ENCODE data around the gene CFAP58.
A peak's percentile ranks its signal among the peaks of the same experiment; 100 is the strongest.
"Not testable (repeated sequence)": the region's sequence is repeated elsewhere in the genome, so short reads cannot be mapped to it uniquely, and the experiment has no call there.

Gene CFAP58

GRCh38 chr10:104435822-104436221, 82.2 kb downstream of the CFAP58 start:
- DNase-seq (ENCODE audit: low read depth): no peak

GRCh38 chr10:104437226-104437625, 83.6 kb downstream of the CFAP58 start:
- DNase-seq (ENCODE audit: low read depth): no peak

- no peak for DNase-seq (ENCODE audit: low read depth)
Measured at GRCh38 chr10:104440221-104440620, 86.6 kb downstream of the CFAP58 start.

GRCh38 chr10:104441329-104442000, 87.8 kb downstream of the CFAP58 start:
- DNase-seq (ENCODE audit: low read depth): peak; percentile 92

- peak; percentile 84 for DNase-seq (ENCODE audit: low read depth)
Measured at GRCh38 chr10:104445359-104445758, 91.7 kb downstream of the CFAP58 start.

- no peak for DNase-seq (ENCODE audit: low read depth)
Measured at GRCh38 chr10:104446151-104446550, 92.5 kb downstream of the CFAP58 start.

- no peak for DNase-seq (ENCODE audit: low read depth)
Measured at GRCh38 chr10:104447331-104447730, 93.7 kb downstream of the CFAP58 start.

GRCh38 chr10:104447906-104448305, 94.3 kb downstream of the CFAP58 start:
- DNase-seq (ENCODE audit: low read depth): no peak

GRCh38 chr10:104449391-104449790, 95.8 kb downstream of the CFAP58 start:
- DNase-seq (ENCODE audit: low read depth): peak; percentile 28

- no peak for DNase-seq (ENCODE audit: low read depth)
Measured at GRCh38 chr10:104450490-104450889, 96.9 kb downstream of the CFAP58 start.

GRCh38 chr10:104450954-104451353, 97.3 kb downstream of the CFAP58 start:
- no peak for DNase-seq (ENCODE audit: low read depth)

GRCh38 chr10:104452977-104453376, 99.3 kb downstream of the CFAP58 start:
- DNase-seq (ENCODE audit: low read depth): no peak

GRCh38 chr10:104456802-104457542, 103.3 kb downstream of the CFAP58 start:
- DNase-seq (ENCODE audit: low read depth): no peak

- DNase-seq (ENCODE audit: low read depth): no peak
Measured at GRCh38 chr10:104457543-104457828, 103.9 kb downstream of the CFAP58 start.

GRCh38 chr10:104465575-104465974, 111.9 kb downstream of the CFAP58 start:
- DNase-seq (ENCODE audit: low read depth): not testable (repeated sequence)

GRCh38 chr10:104468818-104469217, 115.2 kb downstream of the CFAP58 start:
- not testable (repeated sequence) for DNase-seq (ENCODE audit: low read depth)

- no peak for DNase-seq (ENCODE audit: low read depth)
Measured at GRCh38 chr10:104472505-104472904, 118.9 kb downstream of the CFAP58 start.

GRCh38 chr10:104472957-104473745, 119.5 kb downstream of the CFAP58 start:
- no peak for DNase-seq (ENCODE audit: low read depth)

- no peak for DNase-seq (ENCODE audit: low read depth)
Measured at GRCh38 chr10:104478380-104478779, 124.7 kb downstream of the CFAP58 start.

GRCh38 chr10:104479906-104480593, 126.4 kb downstream of the CFAP58 start:
- no peak for DNase-seq (ENCODE audit: low read depth)

GRCh38 chr10:104480797-104481196, 127.2 kb downstream of the CFAP58 start:
- DNase-seq (ENCODE audit: low read depth): no peak

GRCh38 chr10:104483582-104483981, 129.9 kb downstream of the CFAP58 start:
- DNase-seq (ENCODE audit: low read depth): no peak

Measured in non-pigmented ciliary epithelial cell (primary cell).